ENCODE data around the gene ATP2C2. TPM values are rescaled to one million over a fixed set of nuclear protein-coding genes. Genes with fewer than 3 reads are reported as not detected.

Gene ATP2C2
- total RNA-seq, 1 donor from 2014 or later: under 0.01 TPM

DNA sequence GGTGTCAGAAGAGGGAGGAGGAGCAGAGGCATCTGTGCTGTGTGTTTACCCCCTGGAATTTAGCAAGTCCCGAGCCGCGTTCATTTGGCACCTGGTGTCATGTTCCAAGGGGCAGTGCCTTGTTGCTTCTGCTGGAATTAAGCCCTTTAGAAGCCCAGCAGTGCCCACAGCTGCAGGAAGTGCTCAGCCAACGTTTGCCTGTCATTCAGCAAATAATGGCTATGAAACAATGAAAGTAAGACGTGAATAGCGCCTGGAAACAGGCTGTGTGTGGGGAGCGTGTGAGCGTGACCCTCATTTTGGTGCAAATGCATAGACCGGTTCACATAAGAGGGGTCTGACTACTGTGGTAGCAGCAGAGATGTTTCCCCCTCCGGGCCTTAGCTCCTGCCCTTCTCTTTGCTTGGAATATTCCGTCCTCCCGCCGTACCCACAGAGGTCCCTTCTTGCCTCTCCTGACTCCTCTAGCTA is 5.8 kb upstream of the ATP2C2 start:
- DNase-seq (ENCODE audit: low read depth in 2 of 2): no peak

DNA sequence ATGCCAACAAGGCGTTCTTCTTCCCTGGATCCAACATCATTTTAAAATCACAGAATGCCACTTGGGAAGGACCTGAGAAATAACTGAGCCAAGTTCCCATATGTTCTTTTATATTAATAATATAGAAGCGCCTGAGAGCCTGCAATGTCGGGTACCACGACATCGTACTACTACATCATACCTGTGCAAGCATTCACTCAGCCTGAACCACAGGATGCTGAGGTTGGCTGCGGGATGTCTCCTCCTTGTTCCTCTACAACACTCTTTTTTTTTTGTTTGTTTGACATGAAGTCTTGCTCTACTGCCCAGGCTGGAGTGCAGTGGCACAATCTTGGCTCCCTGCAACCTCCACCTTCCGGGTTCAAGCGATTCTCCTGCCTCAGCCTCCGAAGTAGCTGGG is 2.1 kb upstream of the ATP2C2 start:
- DNase-seq (ENCODE audit: low read depth in 2 of 2): no peak

DNA sequence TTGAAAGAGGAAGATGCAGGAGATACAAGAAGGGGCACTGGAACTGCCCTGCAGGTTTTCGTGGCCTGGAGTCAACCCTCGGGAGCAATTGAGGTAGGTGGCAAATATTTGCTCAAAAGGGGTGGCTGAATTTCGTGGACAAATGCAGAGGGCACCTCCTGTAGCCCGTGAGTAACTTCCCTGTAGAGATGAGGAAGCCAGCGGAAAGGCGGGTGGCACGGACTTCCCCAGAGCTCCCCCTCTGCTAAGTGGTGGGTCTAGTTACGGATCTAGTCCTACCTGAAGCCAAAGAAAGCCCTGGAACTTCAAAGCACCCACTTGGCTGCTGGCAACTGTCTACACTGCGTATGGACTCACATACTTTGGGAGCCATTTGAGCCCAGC is 1.0 kb upstream of the ATP2C2 start:
- no peak for DNase-seq (ENCODE audit: low read depth in 2 of 2)

DNA sequence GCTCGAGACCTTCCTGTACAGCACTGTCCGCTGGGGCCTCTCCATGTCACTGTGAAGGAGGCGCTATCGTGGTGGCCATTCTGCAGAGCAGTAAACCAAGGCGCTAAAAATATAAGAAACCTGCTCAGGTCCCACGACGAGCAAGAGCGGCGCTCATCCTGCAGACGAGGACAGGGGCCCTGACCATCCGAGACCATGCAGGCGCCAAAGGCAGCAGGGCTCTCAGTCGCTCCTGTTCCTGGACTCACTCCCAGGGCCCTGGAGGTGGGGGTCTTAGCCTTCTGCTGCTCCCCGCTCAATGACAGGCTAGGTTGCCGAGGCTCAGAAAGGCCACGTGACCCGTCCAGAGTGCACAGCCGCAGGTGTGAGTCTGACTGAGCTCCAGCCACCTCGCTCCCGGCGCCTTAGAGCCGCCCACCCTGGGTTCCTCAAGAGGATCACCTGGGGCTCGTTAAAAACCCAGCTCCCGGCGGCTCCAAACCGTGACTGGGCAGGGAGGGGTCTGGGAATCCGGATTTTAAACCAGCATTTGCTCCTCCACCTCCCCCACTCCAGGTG is 509 bp upstream of the ATP2C2 start:
- no peak for DNase-seq (ENCODE audit: low read depth in 2 of 2)

DNA sequence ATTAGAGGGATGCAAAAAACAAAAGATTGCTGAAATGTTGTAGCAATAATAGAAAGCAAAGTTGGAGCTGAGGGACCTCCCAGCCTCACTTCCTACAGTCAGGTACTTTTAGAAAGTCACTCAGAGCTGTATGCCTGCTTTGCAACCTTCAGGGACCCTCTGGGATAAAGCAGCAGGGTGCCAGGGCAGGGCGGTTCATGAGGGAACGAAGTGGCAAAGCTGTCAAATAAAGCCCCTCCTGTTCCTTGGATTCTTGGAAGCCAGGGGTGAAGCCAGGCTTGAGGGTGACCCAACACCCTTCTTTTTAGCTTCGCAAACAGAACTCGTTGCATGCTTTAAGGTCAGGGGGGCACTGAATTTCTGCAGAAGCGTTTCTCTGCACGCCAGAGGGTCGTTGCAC is 767 bp downstream of the ATP2C2 start:
- no peak for DNase-seq (ENCODE audit: low read depth in 2 of 2)

DNA sequence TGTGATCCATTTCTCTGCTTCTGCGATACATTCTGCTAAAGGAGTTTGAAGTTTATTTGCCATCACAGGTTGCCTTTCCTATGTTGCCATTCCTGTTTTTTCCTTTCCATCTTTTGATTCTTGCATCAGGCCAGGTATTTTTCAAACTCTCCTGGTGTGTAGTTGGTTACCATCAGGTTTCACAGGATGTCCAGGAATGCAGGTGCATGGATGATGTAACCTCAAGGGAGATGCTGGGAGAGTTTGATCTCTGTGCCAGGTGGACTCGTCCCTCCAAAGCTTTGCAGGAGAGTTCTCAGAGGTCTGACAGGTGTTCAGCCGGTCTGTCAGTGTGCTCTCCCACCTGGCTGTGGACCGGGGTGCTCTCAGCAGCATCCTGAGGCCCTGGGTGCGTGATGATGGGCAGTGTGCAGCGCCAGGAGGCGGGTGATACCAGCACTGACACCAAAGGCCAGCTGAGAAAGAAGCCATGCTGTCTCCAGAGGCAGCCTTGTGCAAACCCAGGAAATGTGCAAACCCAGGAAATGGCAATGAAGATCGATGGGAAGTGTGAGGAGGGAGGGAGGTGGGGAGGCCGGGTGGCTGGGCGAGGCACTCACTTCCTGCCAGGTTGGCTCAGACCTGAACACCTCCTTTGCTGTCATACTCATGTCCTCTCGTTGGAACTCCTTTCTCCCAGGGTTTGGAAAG is 1.7 kb downstream of the ATP2C2 start:
- no peak for DNase-seq (ENCODE audit: low read depth in 2 of 2)

DNA sequence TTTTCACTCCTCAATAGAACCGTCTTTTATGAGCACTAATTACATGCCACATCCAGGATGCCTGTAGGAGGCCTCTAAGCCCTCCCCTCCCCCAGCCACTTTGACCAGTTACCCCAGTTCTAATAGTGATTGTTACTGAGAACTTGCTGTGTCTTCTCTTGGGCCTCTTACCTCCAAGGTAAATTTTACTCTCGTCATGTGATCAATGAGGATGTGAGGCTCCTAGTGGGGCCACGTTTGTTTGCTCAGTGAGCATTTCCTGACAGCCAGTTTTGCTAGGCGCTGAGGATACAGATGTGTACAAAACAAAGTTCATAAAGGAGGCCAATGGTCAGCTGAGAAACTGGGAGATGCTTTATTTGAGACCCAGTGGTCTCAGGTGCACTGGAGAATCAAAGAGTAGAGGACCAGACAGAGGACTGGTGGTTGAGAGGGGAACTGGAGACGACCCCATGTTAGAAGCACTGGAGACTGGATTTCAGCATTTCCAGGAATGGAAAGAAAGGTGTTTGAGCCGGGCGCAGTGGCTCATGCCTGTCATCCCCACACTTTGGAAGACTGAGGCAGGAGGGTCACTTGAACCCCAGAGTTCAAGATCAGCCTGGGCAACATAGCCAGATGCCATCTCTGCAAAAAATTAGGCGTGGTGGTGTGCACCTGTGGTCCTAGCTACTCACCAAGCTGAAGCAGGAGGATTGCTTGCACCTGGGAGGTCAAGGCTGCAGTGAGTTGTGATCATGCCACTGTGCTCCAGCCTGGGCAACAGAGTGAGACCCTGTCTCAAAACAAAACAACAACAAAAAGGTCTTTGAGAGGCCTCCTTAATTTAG is 2.6 kb downstream of the ATP2C2 start:
- no peak for DNase-seq (ENCODE audit: low read depth in 2 of 2)

DNA sequence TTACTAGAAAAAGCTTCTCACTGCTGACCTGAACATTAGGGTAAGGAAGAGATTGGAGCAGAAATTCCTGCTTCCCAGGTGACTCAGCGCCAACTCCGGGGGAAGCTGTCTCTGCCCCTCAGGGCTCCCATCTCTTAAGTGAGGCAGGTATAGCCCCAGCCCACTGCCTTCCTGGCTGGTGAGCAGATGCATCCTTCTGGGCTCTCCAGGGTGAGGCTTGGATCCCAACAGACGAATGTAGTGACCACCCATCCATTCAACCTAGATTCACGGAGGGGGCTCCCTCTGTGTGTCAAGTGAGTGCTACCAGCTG is 3.2 kb downstream of the ATP2C2 start:
- DNase-seq (ENCODE audit: low read depth in 2 of 2): no peak

DNA sequence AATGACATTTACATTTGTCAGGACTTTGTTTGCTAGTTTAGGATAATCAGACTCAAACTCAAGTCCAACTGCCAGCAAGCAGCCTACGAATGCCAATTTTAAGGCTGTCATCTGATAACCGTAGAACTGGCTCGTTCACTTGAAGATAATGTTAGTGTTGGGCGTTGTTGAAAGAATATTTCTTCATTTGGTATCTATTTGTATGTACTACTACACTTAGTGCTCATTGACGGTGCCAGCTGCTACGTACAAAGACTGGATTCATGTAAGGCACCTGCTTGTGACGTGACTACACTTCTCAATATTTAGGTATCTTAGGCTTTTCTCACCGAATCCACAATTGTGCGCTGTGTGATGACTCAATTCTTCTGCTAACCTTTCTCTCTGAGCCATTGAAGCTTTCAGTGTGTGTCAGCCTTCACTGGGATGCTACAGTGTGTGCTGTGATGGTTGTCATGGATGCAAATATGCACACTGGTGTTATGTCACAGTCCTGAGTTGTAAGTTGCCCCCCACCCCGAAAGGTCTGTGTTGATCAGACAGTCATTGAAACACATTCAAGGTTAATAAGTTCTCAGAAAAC is 5.7 kb downstream of the ATP2C2 start:
- no peak for DNase-seq (ENCODE audit: low read depth in 2 of 2)

DNA sequence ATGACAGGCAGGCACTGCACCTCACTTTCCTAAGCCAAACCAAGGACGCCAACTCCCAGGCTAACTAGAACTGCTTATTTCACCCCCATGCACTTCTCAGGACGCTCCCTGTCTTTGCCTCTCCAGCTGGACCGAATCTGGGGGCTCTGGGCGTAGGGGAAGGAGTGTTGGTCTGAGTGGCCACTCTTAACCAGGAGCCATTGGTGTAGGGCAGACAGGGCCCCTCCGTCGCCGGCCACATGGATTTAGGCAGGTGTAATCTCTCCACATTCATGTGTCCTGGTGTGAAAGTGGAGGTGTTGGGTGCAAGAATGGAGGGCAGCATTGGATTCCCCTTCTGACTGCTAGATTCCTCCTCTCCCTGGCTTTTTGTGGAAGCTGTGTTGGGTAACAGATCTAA is 9.8 kb downstream of the ATP2C2 start:
- no peak for DNase-seq (ENCODE audit: low read depth in 2 of 2)

DNA sequence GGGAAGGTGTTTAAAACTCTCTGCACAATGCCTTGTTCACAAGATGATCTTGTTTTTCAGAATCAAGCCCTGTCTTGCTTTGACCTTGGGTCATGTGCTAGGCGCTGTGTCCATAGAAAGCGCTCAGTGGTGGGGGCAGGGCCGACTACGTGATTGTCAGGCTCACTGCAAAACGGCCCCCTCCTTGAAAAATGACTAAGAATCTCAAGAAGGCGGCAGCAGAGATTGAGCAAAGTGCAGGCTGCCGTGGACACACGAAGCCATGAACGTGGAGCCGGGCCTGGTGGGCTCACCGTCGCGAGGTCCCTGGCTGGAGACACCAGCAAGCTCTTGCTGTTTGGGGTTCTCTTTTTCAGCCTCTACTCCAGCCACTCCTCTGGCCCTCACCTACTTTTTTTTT is 10.2 kb downstream of the ATP2C2 start:
- no peak for DNase-seq (ENCODE audit: low read depth in 2 of 2)

DNA sequence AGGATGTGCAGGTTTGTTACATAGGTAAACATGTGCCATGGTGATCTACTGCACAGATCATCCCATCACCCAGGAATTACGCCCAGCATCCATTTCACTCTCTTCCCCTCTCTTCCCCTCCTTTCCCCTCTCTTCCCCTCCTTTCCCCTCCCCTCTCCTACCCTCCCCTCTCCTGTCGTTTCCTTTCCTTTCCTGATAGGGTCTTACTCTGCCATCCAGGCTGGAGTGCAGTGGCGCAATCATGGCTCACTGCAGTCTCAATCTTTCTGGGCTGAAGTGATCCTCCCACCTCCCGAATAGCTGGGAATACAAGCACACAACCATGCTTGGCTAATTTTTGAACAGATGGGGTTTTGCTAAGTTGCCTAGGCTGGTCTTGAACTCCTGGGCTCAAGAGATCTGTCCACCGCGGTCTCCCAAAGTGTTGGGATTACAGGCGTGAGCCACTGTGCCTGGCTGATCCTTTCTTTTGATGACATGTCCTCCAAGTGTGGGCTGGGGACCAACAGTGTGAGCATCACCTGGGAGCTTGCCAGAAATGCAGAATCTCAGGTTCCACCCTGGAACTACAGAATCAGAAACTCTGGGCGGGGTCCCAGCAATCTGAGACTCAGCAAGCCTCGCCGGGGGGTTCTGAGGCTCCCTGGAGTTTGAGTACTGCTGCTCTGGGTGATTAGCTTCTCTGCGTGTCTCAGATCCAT is 10.8 kb downstream of the ATP2C2 start:
- no peak for DNase-seq (ENCODE audit: low read depth in 2 of 2)

DNA sequence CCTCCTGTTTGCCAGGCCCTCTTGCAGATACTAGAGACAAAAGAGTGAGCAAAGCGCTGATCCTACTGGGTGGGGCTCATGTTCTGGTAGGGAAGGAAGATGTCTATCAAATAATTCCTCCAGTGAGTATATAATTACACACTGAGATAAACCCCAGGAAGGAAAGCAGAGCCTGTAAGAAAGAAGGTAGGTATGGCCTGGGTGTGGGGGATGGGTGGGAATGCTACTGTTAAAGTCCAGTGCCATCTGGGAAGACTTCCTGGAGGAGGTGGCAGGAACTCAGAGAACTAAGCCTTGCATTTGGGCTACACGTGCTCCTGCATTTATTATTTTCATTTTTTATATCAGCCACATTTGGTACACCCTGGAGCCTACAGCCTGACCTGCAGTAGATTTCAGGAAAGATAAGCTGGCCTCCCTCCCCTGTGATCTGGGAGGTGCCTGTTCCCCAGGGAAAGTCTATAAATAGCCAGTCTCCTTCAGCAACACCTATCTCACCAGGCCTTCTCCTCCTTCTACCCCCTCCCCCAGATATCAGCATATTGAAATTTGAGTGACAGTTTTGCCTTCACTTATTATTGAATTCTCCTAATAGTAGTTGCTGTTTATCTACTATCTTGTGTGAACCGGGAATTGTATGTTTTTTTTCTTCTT is 11.5 kb downstream of the ATP2C2 start:
- no peak for DNase-seq (ENCODE audit: low read depth in 2 of 2)

DNA sequence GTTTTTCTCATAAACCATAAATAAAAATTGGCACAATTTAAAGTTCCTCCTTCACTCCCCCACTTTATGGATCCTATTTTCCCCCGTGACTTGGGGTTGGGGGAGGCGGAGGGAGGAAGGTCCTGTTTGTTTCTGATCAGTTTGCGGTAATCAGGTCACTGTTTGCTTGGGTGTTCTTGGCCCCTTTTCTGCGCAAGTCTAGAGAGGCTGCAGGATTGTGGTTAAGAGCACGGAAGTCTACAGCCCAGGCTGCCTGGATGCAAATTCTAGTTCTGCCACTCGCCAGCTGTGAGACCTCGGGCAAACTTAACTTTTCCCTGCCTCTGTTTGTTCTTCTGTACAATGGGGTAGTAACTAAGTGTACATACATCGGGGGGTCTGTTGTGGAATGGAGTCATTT is 12.1 kb downstream of the ATP2C2 start:
- DNase-seq (ENCODE audit: low read depth in 2 of 2): no peak

DNA sequence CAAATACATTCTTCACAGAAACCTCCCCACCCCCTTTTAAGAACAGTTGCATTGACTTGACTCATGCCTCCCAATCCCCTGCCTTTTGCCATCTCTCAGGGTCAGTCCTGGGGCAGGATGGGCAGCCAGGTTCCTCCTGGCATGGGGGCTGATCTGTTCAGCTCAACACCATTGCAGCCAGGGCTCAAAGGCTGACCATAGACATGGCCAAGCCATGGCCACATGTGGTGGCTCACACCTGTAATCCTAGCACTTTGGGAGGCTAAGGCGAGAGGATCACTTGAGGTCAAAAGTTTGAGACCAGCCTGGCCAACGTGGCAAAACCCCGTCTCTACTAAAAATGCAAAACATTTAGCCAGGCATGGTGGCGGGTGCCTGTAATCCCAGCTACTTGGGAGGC is 14.1 kb downstream of the ATP2C2 start:
- no peak for DNase-seq (ENCODE audit: low read depth in 2 of 2)

DNA sequence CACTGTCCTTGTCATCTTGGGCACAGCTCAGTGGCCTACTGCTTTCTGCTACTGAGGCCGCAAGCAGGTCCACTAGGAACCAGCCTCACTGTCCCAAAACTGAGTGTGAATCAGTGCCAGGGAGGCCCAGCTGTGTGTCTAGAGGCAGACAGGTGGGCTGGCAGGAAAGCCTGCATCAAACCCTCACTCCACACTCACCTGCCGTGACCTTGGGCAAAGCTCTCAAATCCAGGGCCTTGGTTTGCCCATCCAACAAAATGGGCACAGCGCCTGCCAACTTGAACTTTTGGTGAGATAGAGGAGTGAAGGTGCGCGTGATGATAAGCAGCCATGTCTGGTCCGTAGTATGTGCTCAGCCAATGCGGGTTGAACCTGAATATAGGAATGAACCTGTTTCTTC is 14.8 kb downstream of the ATP2C2 start:
- no peak for DNase-seq (ENCODE audit: low read depth in 2 of 2)

DNA sequence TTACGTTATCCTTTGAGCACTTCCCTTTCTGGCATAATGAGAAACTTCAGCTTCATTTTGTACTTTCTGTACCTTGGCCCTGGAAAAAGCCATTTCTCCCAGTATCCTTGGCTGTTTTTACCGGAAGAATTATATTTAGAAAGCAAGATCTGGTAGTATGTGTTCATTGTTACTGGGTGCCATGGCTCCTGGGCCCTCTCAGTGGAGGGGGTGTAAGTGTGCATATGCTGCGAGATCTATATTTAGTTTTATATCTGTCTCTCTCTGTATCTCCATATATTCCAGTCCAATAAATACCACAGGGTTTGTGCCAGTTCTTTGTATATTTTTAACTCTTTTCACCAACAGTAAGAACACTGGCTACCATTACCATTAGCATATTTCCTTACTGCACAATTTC is 17.7 kb downstream of the ATP2C2 start:
- no peak for DNase-seq (ENCODE audit: low read depth in 2 of 2)

DNA sequence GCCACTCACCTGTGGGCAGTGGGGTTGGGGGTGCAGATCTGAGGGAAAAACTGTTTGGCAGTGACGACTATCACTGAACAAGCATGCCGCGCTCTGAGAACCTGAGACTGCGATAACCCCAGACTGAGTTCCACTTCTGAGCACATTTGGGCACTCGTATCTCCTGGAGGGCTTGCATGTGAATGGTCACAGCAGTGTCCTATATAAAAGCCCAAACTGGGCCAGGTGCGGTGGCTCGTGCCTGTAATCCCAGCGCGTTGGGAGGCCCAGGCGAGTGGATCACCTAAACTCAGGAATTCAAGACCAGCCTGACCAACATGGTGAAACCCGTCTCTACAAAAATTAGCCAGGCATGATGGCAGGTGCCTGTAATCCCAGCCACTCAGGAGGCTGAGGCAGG is 18.7 kb downstream of the ATP2C2 start:
- no peak for DNase-seq (ENCODE audit: low read depth in 2 of 2)

DNA sequence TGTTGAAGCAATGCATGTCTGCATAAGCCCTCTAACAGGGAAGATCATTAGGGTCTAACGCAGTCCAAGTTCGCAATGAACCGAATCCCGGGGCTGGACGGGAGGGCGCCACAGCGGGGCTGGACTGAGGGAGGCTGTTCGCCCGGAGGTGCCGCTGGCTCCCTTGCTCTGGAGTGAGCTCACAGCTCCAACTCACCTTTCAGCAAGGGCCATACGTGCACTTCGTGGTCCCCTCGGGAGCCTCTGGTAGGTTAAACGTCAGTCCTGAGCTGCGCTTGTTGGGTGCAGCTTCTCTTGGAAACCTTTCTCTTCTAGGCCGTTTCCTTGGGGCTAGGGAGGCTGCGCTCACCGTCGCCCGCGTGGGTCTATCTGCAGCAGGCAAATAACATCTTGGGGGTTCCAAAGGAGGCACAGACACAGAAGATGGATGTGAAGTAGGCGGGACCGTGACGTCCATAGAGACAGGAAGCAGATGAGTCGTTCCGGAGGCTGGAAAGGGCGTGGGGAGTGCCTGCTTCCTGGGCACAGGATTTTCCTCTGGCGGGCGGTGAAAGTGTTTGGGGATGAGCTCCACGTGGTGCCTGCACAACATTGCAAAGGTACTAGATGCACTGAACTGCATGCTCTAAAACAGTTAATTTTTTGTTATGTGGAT is 21.9 kb downstream of the ATP2C2 start:
- peak in 1 of 2 donors; percentile 21 for DNase-seq (ENCODE audit: low read depth in 2 of 2)

DNA sequence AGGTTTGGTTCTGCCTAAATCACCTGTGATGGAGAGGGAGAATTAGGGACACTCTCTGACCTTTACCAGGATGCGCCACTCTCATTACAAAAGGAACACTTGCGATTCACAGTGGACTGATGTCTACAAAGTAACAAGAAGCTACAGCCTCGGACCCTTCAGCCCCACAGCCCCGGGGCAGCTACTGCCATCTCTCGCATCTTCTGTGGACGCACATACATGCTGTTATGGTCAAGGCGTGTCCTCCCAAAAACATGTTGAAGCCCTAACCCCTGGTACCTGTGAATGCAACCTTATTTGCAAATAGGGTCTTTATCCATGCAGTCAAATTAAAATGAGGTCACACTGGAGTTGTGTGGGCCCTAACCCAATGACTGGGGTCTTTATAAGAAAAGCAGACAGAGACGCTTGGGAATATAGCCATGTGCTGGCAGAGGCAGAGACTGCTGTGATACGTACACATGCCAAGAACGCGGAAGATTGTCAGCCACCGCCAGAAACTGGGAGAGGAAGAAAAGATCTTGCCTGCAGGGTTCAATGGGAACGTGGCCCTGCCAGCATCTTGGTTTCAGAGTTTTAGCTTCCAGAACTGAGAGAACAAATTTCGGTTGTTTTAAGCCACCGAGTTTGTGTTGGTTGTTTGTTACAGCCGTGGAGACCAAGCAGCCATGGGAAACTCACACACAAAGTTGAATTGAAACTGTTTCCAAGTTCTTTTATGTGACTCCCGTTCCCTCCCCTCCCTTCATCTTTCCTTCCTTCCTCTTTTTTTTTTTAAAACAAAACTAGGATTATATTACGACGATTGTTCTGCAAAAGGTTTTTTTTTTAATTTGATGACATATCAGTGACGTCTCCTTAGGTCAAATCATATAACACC is 23.1 kb downstream of the ATP2C2 start:
- peak; percentile 24 to 31 for DNase-seq (ENCODE audit: low read depth in 2 of 2)
